PFSK-1 (cell line): ENCODE results near the gene OSTN.
A peak's percentile ranks its signal among the peaks of the same experiment; 100 is the strongest.

ENCODE experiments used
- FOXP2 ChIP-seq: optimal IDR thresholded peaks from 2 replicates; pipeline ENCODE3; 2011; ENCODE audit warnings: borderline replicate concordance, control low read depth, inconsistent platforms; ENCODE audit not compliant: insufficient read depth; ENCODE audit errors: extremely low read length, extremely low read depth
- POLR2AphosphoS5 ChIP-seq: IDR thresholded peaks from 2 replicates; pipeline ENCODE4 v1.6.1; 2012; ENCODE audit warnings: low read depth, mild to moderate bottlenecking, control low read depth, low read length, moderate library complexity
- REST ChIP-seq, 2 experiments: IDR thresholded peaks; 2 replicates each; pipeline versions ENCODE4 v1.6.1 to v1.8.0; 2011 to 2012; ENCODE audit warnings: low read depth in 2 of 2, low read length in 2 of 2, control low read depth in 1 of 2, inconsistent platforms in 1 of 2, mild to moderate bottlenecking in 1 of 2, moderate library complexity in 1 of 2; ENCODE audit not compliant: insufficient read depth in 1 of 2
- SIN3A ChIP-seq: IDR thresholded peaks from 2 replicates; pipeline ENCODE4 v1.6.1; 2012; ENCODE audit warnings: mild to moderate bottlenecking, low read length, moderate library complexity, borderline replicate concordance; ENCODE audit not compliant: insufficient read depth
- TAF1 ChIP-seq: IDR thresholded peaks from 2 replicates; pipeline ENCODE4 v1.6.1; 2012; ENCODE audit warnings: low read length, control low read depth, borderline replicate concordance; ENCODE audit not compliant: insufficient read depth

OSTN gene

GRCh38 chr3:191280111-191280510 lies 81.1 kb downstream of the OSTN start:
- no peak for TF ChIP-seq REST (IDR thresholded peaks at IDR 0.05; ENCODE audit: insufficient read depth in 1 of 2, low read depth in 2 of 2, low read length in 2 of 2)
- TF ChIP-seq SIN3A: no peak
- no peak for TF ChIP-seq FOXP2
- TF ChIP-seq POLR2AphosphoS5: no peak
- TF ChIP-seq TAF1: no peak

GRCh38 chr3:191280882-191281281 lies 81.8 kb downstream of the OSTN start:
- TF ChIP-seq FOXP2 (no peak), SIN3A (no peak), POLR2AphosphoS5 (no peak), TAF1 (no peak), REST (IDR thresholded peaks at IDR 0.05; ENCODE audit: insufficient read depth in 1 of 2, low read depth in 2 of 2, low read length in 2 of 2) (no peak)

GRCh38 chr3:191282251-191283185 lies 83.5 kb downstream of the OSTN start:
- peak; percentile 71; the same call in 1 of the 2 replicates for TF ChIP-seq POLR2AphosphoS5
- TF ChIP-seq SIN3A: no peak

GRCh38 chr3:191283400-191283799 lies 84.4 kb downstream of the OSTN start:
- no peak for TF ChIP-seq TAF1
- no peak for TF ChIP-seq REST (IDR thresholded peaks at IDR 0.05; ENCODE audit: insufficient read depth in 1 of 2, low read depth in 2 of 2, low read length in 2 of 2)
- TF ChIP-seq POLR2AphosphoS5: no peak
- no peak for TF ChIP-seq SIN3A
- TF ChIP-seq FOXP2: no peak

- no peak for TF ChIP-seq SIN3A
- no peak for TF ChIP-seq REST (IDR thresholded peaks at IDR 0.05; ENCODE audit: insufficient read depth in 1 of 2, low read depth in 2 of 2, low read length in 2 of 2)
- no peak for TF ChIP-seq FOXP2
- no peak for TF ChIP-seq TAF1
- no peak for TF ChIP-seq POLR2AphosphoS5
Measured at GRCh38 chr3:191290311-191291025, 91.4 kb downstream of the OSTN start.
